ENCODE data around the gene CT45A8.
"Not testable (repeated sequence)": the region's sequence is repeated elsewhere in the genome, so short reads cannot be mapped to it uniquely, and the experiment has no call there.

Gene CT45A8, protein sequence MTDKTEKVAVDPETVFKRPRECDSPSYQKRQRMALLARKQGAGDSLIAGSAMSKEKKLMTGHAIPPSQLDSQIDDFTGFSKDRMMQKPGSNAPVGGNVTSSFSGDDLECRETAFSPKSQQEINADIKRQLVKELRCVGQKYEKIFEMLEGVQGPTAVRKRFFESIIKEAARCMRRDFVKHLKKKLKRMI

DNA sequence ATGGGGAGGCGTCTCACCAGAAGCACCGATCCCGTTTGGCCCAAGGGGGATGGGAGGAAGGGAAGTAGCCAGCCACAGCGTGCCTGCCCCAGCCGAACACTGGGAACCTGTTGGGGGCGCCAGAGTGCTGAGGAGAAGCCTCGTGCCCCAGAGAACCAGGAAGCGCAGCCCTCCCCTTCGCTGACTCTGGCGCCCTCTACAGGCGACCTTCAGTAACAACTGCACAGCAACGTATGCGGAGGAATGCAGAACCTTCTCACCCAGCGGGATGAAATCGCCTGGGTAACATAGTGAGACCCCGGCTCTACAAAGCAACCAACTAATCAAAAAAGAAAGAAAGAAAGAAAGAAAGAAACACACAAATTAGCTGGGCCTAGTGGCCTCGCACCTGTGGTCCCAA is at the start of gene CT45A8:
TSS of gene CT45A8 (minus strand) at position 101 of the 400 bp plus-strand sequence. CDS start 3,755 bp downstream, outside the sequence.
- DNase-seq (ENCODE audit: low read depth in 2 of 2) = not testable (repeated sequence)

DNA sequence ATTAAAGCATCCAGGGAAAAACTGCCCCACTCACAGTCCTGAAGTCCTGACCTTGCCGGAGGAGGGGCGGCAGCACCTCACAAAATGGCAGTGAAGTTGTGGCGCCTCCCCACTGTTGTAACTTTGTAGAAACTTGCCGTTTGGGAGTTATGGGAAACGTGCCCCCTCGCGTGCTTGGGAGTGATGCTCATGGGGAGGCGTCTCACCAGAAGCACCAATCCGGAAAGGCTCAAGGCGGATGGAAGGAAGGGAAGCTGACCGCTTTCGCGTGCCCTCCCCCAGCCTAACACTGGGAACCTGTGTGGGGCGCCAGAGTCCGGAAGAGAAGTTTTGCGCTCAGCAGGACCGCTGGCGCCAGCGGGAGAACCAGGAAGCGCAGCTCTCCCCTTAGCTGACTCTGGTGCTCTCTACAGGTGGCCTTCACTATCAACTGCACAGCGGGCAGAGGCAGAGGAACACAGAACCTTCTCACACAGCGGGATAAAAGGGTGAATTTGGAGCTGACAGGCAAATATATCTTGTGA is 39.0 kb upstream of the CT45A8 start, which contains the start of the genes CT45A10 and SAGE1:
TSS of gene CT45A10 (minus strand) at position 151 of the 524 bp plus-strand sequence. CDS start 8,100 bp downstream, outside the sequence.
TSS of gene SAGE1 (plus strand) at position 423 of the 524 bp plus-strand sequence. CDS start 2,527 bp downstream, outside the sequence.
- no peak for DNase-seq (ENCODE audit: low read depth in 2 of 2)

DNA sequence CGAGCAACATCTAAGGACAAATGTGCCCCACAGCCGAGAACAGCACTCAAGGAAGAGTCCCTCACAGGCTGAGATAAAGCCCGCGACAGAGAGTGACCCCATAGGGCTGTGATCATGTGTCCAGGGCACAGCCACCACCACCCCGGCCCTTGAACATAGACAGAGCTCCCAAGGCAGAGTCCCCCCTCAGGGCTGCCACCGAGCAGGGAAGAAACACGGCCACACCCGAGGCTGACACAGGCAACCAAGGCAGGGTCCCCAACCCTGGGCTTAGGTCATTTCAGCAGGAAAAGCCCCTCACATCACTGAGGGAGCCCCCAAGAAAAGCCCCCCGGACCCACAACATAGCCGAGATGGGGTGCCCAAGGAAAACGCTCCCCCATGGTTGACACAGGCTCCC is 38.4 kb upstream of the CT45A8 start:
- no peak for DNase-seq (ENCODE audit: low read depth in 2 of 2)

DNA sequence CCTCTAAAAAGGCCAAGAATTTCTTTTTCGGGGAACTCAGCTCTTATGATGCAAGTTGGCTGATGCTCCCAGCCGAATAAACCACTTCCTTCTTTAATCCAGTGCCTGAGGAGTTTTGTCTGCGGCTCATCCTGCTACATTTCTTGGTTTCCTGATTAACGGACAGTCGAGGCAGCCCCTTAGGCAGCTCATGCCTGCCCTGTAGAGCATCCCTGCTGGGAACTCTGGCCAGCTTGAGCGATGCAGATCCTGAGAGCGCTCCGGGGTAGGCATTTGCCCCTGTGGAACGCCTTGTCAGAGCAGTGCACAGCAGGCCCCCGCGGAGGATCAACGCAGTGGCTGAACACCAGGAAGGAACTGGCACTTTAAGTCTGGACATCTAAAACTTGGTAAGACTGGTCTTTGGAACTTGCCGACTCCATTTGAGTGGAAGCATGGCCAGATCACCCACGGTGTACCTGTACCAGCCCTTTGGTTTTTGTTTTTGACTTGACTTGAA is 35.8 kb upstream of the CT45A8 start:
- DNase-seq (ENCODE audit: low read depth in 2 of 2) = no peak

DNA sequence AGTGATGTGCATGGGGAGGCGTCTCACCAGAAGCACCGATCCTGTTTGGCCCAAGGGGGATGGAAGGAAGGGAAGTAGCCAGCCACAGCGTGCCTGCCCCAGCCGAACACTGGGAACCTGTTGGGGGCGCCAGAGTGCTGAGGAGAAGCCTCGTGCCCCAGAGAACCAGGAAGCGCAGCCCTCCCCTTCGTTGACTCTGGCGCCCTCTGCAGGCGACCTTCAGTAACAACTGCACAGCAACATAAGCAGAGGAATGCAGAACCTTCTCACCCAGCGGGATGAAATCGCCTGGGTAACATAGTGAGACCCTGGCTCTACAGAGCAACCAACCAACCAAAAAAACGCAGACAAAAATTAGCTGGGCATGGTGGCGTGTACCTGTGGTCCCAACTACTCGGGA is 34.6 kb upstream of the CT45A8 start:
- DNase-seq (ENCODE audit: low read depth in 2 of 2) = peak; percentile 10 to 38

DNA sequence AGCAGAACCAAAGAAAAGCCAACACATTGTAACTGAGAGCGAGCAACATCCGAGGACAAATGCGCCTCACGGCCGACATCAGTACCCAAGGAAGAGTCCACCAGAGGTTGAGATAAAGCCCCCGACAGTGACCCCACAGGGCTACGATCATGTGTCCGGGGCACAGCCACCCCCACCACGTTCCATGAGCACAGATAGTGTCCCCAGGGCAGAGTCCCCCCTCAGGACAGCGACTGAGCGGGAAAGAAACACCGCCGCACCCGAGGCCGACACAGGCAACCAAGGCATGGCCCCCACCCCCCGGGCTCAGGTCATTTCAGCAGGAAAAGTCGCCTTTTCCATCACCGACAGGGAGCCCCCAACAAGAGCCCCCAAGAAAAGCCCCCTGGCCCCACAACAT is 33.9 kb upstream of the CT45A8 start:
- not testable (repeated sequence) for DNase-seq (ENCODE audit: low read depth in 2 of 2)

DNA sequence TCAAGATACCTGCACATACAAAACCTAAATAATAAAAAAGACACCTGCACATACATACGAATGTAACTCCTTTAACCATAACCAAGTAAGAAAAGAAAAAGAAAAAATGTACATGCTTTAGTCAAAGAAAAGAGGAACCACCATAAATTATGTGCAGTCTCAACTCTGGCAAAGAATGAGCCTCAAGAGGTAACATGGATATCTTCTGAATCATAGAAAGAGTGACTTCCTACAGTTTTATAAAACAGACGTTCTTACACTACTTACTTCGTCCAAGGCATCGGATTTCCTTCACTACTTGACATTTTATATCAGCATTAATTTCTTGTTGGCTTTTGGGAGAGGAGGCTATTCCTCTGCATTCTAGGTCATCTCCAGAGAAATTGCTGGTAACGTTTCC is 28.4 kb upstream of the CT45A8 start:
- DNase-seq (ENCODE audit: low read depth in 2 of 2) = not testable (repeated sequence)

DNA sequence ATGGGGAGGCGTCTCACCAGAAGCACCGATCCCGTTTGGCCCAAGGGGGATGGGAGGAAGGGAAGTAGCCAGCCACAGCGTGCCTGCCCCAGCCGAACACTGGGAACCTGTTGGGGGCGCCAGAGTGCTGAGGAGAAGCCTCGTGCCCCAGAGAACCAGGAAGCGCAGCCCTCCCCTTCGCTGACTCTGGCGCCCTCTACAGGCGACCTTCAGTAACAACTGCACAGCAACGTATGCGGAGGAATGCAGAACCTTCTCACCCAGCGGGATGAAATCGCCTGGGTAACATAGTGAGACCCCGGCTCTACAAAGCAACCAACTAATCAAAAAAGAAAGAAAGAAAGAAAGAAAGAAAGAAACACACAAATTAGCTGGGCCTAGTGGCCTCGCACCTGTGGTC is 17.4 kb upstream of the CT45A8 start, which contains the start of gene CT45A9:
TSS of gene CT45A9 (minus strand) at position 101 of the 400 bp plus-strand sequence. CDS start 3,751 bp downstream, outside the sequence.
- not testable (repeated sequence) for DNase-seq (ENCODE audit: low read depth in 2 of 2)

DNA sequence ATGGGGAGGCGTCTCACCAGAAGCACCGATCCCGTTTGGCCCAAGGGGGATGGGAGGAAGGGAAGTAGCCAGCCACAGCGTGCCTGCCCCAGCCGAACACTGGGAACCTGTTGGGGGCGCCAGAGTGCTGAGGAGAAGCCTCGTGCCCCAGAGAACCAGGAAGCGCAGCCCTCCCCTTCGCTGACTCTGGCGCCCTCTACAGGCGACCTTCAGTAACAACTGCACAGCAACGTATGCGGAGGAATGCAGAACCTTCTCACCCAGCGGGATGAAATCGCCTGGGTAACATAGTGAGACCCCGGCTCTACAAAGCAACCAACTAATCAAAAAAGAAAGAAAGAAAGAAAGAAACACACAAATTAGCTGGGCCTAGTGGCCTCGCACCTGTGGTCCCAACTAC is 17.2 kb downstream of the CT45A8 start, which contains the start of gene CT45A7:
TSS of gene CT45A7 (minus strand) at position 101 of the 400 bp plus-strand sequence. CDS start 3,747 bp downstream, outside the sequence.
- DNase-seq (ENCODE audit: low read depth in 2 of 2) = not testable (repeated sequence)

DNA sequence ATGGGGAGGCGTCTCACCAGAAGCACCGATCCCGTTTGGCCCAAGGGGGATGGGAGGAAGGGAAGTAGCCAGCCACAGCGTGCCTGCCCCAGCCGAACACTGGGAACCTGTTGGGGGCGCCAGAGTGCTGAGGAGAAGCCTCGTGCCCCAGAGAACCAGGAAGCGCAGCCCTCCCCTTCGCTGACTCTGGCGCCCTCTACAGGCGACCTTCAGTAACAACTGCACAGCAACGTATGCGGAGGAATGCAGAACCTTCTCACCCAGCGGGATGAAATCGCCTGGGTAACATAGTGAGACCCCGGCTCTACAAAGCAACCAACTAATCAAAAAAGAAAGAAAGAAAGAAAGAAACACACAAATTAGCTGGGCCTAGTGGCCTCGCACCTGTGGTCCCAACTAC is 34.4 kb downstream of the CT45A8 start, which contains the start of gene CT45A2:
TSS of gene CT45A2 (minus strand) at position 101 of the 400 bp plus-strand sequence. CDS start 3,747 bp downstream, outside the sequence.
- not testable (repeated sequence) for DNase-seq (ENCODE audit: low read depth in 2 of 2)

DNA sequence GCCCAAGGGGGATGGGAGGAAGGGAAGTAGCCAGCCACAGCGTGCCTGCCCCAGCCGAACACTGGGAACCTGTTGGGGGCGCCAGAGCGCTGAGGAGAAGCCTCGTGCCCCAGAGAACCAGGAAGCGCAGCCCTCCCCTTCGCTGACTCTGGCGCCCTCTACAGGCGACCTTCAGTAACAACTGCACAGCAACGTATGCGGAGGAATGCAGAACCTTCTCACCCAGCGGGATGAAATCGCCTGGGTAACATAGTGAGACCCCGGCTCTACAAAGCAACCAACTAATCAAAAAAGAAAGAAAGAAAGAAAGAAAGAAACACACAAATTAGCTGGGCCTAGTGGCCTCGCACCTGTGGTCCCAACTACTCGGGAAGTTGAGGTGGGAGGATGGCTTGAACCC is 51.7 kb downstream of the CT45A8 start, which contains the start of gene CT45A6:
TSS of gene CT45A6 (minus strand) at position 101 of the 400 bp plus-strand sequence. CDS start 3,794 bp downstream, outside the sequence.
- DNase-seq (ENCODE audit: low read depth in 2 of 2) = not testable (repeated sequence)

Data from stimulated activated CD4-positive, alpha-beta T cell treated with anti-CD3 and anti-CD28 coated beads, Interleukin-15, amount 100 ng/mL, for 48 hours (primary cell).